ENCODE data around the gene TRAM2. TPM values are rescaled to one million over a fixed set of nuclear protein-coding genes. Genes with fewer than 3 reads are reported as not detected.

Gene TRAM2
- total RNA-seq, 2 experiments from 2014 or later, result 7.1 to 7.6 TPM

- Histone ChIP-seq H3K27me3 (ENCODE audit: control insufficient read depth in 1 of 2, insufficient read depth in 2 of 2, low read length in 2 of 2) (no peaks in the 10 kb centered on the region), H3K9me3 (ENCODE audit: control insufficient read depth in 1 of 2, insufficient read depth in 1 of 2, low read length in 2 of 2) (no peaks in the 10 kb centered on the region), H3K4me1 (ENCODE audit: insufficient read depth, low read length) (no peaks in the 10 kb centered on the region), H3K27ac (ENCODE audit: low read depth in 1 of 2, low read length in 2 of 2) (no peak overlapping the region), H3K4me3 (ENCODE audit: low read length) (no peak overlapping the region), H3K36me3 (ENCODE audit: insufficient read depth, low read length) (peaks cover 5% of the 10 kb centered on the region)
- H3K4me3 Mint-ChIP-seq, result no peak overlapping the region
- no peak overlapping the region for H3K27ac Mint-ChIP-seq
- ATAC-seq (ENCODE audit: poor library complexity), result no peak
- H3K27me3 Mint-ChIP-seq, result no peaks in the 10 kb centered on the region
- peaks cover 31% of the 10 kb centered on the region for H3K4me1 Mint-ChIP-seq (ENCODE audit: low read depth)
- no peaks in the 10 kb centered on the region for H3K9me3 Mint-ChIP-seq
- intact Hi-C loops (cut with DNase I, micrococcal nuclease), result no loop called here
- TF ChIP-seq CTCF (IDR thresholded peaks at IDR 0.05), result no peak
- ChIA-PET POLR2A (no interaction called here), CTCF (no interaction called here)
- DNase-seq, result no peak
- peaks cover 4% of the 10 kb centered on the region for H3K36me3 Mint-ChIP-seq (ENCODE audit: low read depth)
These were observed 28.5 kb downstream of the TRAM2 start for GRCh38 chr6:52548353-52548713.

DNA sequence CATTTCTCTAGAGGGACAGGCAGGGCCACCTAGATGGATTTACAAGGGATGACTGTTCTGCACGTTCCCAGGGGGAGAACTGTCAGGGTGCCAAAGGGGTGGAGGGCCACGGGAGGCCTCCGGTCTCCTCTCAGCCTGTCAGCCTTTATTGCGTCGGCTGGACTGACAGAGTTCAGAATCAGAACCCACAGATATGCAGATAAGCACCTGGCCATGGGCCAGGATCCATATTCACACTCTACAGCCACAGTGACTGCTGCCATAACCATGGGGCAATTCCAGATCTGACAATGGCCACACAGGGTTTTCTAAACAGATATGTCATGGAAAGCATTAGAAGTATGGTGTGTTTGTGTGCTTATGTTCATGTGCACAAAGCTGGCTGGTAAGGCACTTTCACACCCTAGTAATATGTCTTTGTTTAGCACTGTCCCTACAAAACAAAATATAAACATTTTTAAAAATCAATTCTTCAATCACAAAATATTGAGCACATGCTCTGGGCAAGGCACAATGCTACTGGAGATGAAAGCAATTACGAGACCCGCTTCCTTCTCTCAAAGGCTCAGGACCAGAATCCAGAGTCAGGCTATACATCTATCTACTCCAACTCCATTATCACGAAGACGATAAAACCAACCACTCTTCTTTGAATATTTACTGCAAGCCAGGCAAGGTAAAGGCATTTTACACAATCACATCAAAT, 29.1 kb downstream of the TRAM2 start:
- intact Hi-C loops (cut with DNase I, micrococcal nuclease), result no loop called here
- Mint-ChIP-seq H3K27me3 (no peaks in the 10 kb centered on the region), H3K4me3 (no peak overlapping the region), H3K27ac (no peak overlapping the region), H3K4me1 (ENCODE audit: low read depth) (peaks cover 26% of the 10 kb centered on the region), H3K9me3 (no peaks in the 10 kb centered on the region), H3K36me3 (ENCODE audit: low read depth) (peaks cover 4% of the 10 kb centered on the region)
- no peaks in the 10 kb centered on the region for H3K4me1 ChIP-seq (ENCODE audit: insufficient read depth, low read length)
- ChIA-PET POLR2A (no interaction called here), CTCF (no interaction called here)
- no peaks in the 10 kb centered on the region for H3K9me3 ChIP-seq (ENCODE audit: control insufficient read depth in 1 of 2, insufficient read depth in 1 of 2, low read length in 2 of 2)
- peaks cover 5% of the 10 kb centered on the region for H3K36me3 ChIP-seq (ENCODE audit: insufficient read depth, low read length)
- TF ChIP-seq CTCF (IDR thresholded peaks at IDR 0.05), result no peak
- H3K27ac ChIP-seq (ENCODE audit: low read depth in 1 of 2, low read length in 2 of 2), result no peak overlapping the region
- DNase-seq (no peak), ATAC-seq (ENCODE audit: poor library complexity) (no peak)
- H3K4me3 ChIP-seq (ENCODE audit: low read length), result no peak overlapping the region
- no peaks in the 10 kb centered on the region for H3K27me3 ChIP-seq (ENCODE audit: control insufficient read depth in 1 of 2, insufficient read depth in 2 of 2, low read length in 2 of 2)

GRCh38 chr6:52546678-52547077, 30.2 kb downstream of the TRAM2 start:
- Mint-ChIP-seq H3K9me3 (no peaks in the 10 kb centered on the region), H3K27me3 (no peaks in the 10 kb centered on the region), H3K36me3 (ENCODE audit: low read depth) (peaks cover 4% of the 10 kb centered on the region), H3K4me3 (no peak overlapping the region), H3K27ac (no peak overlapping the region), H3K4me1 (ENCODE audit: low read depth) (peaks cover 20% of the 10 kb centered on the region)
- H3K27ac ChIP-seq (ENCODE audit: low read depth in 1 of 2, low read length in 2 of 2), result no peak overlapping the region
- peaks cover 5% of the 10 kb centered on the region for H3K36me3 ChIP-seq (ENCODE audit: insufficient read depth, low read length)
- no peaks in the 10 kb centered on the region for H3K27me3 ChIP-seq (ENCODE audit: control insufficient read depth in 1 of 2, insufficient read depth in 2 of 2, low read length in 2 of 2)
- DNase-seq, result no peak
- H3K9me3 ChIP-seq (ENCODE audit: control insufficient read depth in 1 of 2, insufficient read depth in 1 of 2, low read length in 2 of 2), result no peaks in the 10 kb centered on the region
- intact Hi-C loops (cut with DNase I, micrococcal nuclease), result no loop called here
- no peak overlapping the region for H3K4me3 ChIP-seq (ENCODE audit: low read length)
- CTCF ChIA-PET, result no interaction called here
- no peak for TF ChIP-seq CTCF (IDR thresholded peaks at IDR 0.05)
- ATAC-seq (ENCODE audit: poor library complexity), result no peak
- POLR2A ChIA-PET, result interaction anchor here (0.6 kb wide), 1 partner anchor 8 kb away, joined by 3 read pairs; no protein-coding TSS in a partner anchor
- no peaks in the 10 kb centered on the region for H3K4me1 ChIP-seq (ENCODE audit: insufficient read depth, low read length)

Measured in CD4-positive, alpha-beta T cell (primary cell).